ENCODE results near the gene ADGRD2. TPM values are rescaled to one million over a fixed set of nuclear protein-coding genes. Genes with fewer than 3 reads are reported as not detected.

Gene ADGRD2
- total RNA-seq, 3 donors from 2014 or later (not counting 1 experiment from before 2014, with no cell fraction given) = not detected

DNA sequence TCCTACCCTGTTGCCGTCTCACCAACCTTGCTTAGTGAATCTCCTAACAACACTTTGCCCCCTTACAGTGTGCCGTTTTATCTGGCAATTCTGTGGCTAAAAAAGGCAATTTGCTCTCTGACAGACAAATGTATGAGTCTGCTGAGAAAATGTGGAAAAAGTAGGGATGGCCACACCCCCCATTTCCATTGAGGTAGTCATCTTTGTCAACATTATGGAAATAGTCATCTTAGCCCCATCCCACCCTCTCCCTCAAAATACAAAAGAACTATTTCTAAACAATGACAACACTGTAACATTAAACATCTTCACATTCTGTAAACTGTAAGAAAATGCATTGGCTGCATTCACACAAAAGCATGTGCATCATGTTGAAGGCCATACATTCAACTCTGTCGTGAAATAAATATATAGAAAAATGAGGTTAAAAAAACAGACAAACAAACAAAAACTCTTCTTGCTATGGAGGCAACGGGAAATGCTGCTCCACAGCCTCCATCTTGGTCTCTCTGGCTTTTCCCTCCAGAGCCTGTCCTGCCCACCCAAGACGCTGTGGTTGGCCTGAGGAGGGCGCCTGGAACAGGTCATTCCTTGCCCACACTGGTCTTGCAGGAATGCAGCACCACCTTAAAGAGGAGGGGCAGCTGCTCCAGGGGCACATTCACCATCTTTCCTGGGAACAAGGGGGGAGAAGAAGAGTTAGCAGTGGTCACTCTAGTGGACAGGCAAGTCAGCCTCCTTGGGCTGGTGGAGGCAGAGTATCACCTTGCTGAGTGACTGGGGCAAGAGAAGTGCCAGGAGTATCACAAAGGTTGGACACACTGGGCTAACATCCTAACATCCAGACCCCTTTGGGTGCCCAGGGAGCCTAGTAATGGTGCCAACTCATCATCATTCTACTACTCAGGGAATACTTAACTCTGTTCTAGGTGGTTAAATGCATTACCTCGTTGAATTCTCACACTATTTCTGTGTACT, 72.2 kb downstream of the ADGRD2 start:
- Mint-ChIP-seq H3K9me3 (no peaks in the 10 kb centered on the region), H3K36me3 (no peaks in the 10 kb centered on the region), H3K27me3 (ENCODE audit: low read depth in 2 of 2) (peaks cover 12 to 16% of the 10 kb centered on the region in 2 donors), H3K4me1 (no peaks in the 10 kb centered on the region), H3K4me3 (no peak overlapping the region), H3K27ac (no peak overlapping the region)
- Histone ChIP-seq H3K27me3 (ENCODE audit: control insufficient read depth, insufficient read depth, low read length) (no peaks in the 10 kb centered on the region), H3K27ac (ENCODE audit: low read length) (no peak overlapping the region), H3K9me3 (ENCODE audit: control insufficient read depth, insufficient read depth, low read length) (no peaks in the 10 kb centered on the region), H3K4me1 (ENCODE audit: control insufficient read depth, insufficient read depth, low read length) (no peaks in the 10 kb centered on the region), H3K4me3 (ENCODE audit: low read length) (no peak overlapping the region), H3K36me3 (ENCODE audit: control insufficient read depth, insufficient read depth, low read length) (no peaks in the 10 kb centered on the region)
- ATAC-seq (no peak), DNase-seq (no peak)
- TF ChIP-seq, protein P1, sequence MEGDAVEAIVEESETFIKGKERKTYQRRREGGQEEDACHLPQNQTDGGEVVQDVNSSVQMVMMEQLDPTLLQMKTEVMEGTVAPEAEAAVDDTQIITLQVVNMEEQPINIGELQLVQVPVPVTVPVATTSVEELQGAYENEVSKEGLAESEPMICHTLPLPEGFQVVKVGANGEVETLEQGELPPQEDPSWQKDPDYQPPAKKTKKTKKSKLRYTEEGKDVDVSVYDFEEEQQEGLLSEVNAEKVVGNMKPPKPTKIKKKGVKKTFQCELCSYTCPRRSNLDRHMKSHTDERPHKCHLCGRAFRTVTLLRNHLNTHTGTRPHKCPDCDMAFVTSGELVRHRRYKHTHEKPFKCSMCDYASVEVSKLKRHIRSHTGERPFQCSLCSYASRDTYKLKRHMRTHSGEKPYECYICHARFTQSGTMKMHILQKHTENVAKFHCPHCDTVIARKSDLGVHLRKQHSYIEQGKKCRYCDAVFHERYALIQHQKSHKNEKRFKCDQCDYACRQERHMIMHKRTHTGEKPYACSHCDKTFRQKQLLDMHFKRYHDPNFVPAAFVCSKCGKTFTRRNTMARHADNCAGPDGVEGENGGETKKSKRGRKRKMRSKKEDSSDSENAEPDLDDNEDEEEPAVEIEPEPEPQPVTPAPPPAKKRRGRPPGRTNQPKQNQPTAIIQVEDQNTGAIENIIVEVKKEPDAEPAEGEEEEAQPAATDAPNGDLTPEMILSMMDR (IDR thresholded peaks at IDR 0.05) = no peak
- WGBS (ENCODE audit: insufficient coverage) = 82% methylated on average over 5 of the region's 7 CpGs
- intact Hi-C loops (cut with micrococcal nuclease) = no loop called here

DNA sequence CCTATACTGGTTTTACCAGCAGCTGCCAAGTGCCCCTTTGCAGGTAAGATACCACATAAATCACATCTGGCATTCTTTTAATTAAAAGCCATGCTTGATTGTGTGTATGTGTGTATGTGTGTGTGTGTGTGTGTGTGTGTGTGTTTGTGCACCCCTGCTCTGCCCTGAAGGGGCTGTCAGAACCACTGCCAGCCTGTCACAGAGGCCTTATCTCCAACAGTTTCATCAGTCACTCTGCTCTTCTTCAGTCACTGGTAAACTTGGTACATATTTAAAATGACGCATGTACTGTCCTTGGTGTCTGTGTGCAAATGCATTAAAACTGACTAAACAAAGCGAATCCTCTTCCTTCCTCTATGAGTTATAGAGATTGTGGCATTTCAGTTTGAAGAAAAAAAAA, 75.9 kb downstream of the ADGRD2 start:
- WGBS (ENCODE audit: insufficient coverage) = 83% methylated on average over 2 of the region's 2 CpGs
- Mint-ChIP-seq H3K27me3 (ENCODE audit: low read depth in 2 of 2) (peaks cover 6 to 13% of the 10 kb centered on the region in 2 donors), H3K36me3 (no peaks in the 10 kb centered on the region), H3K9me3 (no peaks in the 10 kb centered on the region), H3K4me1 (no peaks in the 10 kb centered on the region), H3K4me3 (no peak overlapping the region), H3K27ac (no peak overlapping the region)
- H3K27ac ChIP-seq (ENCODE audit: low read length) = no peak overlapping the region
- intact Hi-C loops (cut with micrococcal nuclease) = no loop called here
- H3K9me3 ChIP-seq (ENCODE audit: control insufficient read depth, insufficient read depth, low read length) = no peaks in the 10 kb centered on the region
- H3K27me3 ChIP-seq (ENCODE audit: control insufficient read depth, insufficient read depth, low read length) = no peaks in the 10 kb centered on the region
- H3K36me3 ChIP-seq (ENCODE audit: control insufficient read depth, insufficient read depth, low read length) = no peaks in the 10 kb centered on the region
- H3K4me1 ChIP-seq (ENCODE audit: control insufficient read depth, insufficient read depth, low read length) = no peaks in the 10 kb centered on the region
- TF ChIP-seq, protein P1 (IDR thresholded peaks at IDR 0.05) = no peak
- no peak overlapping the region for H3K4me3 ChIP-seq (ENCODE audit: low read length)
- DNase-seq = no peak
- ATAC-seq = no peak

DNA sequence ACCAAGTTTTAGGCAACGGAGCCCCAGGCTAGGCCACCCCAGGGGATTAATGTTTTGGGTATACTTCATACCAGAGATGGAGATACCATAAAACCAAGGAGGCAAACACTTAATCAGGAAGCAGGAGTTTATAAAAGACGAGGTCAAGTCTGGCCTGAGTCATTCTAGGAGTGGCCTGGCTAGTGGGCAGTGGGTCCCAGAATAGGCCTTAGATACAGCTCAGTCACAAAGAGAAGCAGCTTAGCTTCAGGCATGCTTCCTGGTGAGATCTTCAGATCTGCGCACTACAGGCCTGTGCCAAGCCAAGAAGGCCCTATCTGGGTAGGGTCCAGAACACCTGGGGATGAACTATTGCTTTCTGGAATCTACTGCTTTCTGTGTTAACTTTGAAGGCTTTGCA, 77.5 kb downstream of the ADGRD2 start:
- Mint-ChIP-seq H3K36me3 (no peaks in the 10 kb centered on the region), H3K27ac (no peak overlapping the region), H3K27me3 (ENCODE audit: low read depth in 2 of 2) (peaks cover 0 to 10% of the 10 kb centered on the region in 2 donors), H3K4me1 (no peaks in the 10 kb centered on the region), H3K4me3 (no peak overlapping the region), H3K9me3 (no peaks in the 10 kb centered on the region)
- Histone ChIP-seq H3K36me3 (ENCODE audit: control insufficient read depth, insufficient read depth, low read length) (no peaks in the 10 kb centered on the region), H3K9me3 (ENCODE audit: control insufficient read depth, insufficient read depth, low read length) (no peaks in the 10 kb centered on the region), H3K27ac (ENCODE audit: low read length) (no peak overlapping the region), H3K4me1 (ENCODE audit: control insufficient read depth, insufficient read depth, low read length) (no peaks in the 10 kb centered on the region), H3K27me3 (ENCODE audit: control insufficient read depth, insufficient read depth, low read length) (no peaks in the 10 kb centered on the region), H3K4me3 (ENCODE audit: low read length) (no peak overlapping the region)
- WGBS (ENCODE audit: insufficient coverage) = 79% methylated on average over 3 of the region's 3 CpGs
- DNase-seq (no peak), ATAC-seq (no peak)
- intact Hi-C loops (cut with micrococcal nuclease) = no loop called here
- TF ChIP-seq, protein P1 (IDR thresholded peaks at IDR 0.05) = no peak

Other genes starting within 250 kb of the ADGRD2 start
- 10 to 100 TPM; 25.0 to 34.9 (median 33.0) TPM for gene NEK6, start 192.5 kb upstream of the ADGRD2 start, total RNA-seq
- 10 to 100 TPM; 75.6 to 75.9 (median 75.8) TPM for gene PSMB7, start 35.0 kb upstream of the ADGRD2 start, total RNA-seq
- not detected for gene NR5A1, start 56.9 kb downstream of the ADGRD2 start, total RNA-seq